Lower leg skin (tissue), 4 donors: ENCODE results near the gene KMT5B. TPM values are rescaled to one million over a fixed set of nuclear protein-coding genes. Genes with fewer than 3 reads are reported as not detected.

Experiments used
- DNase-seq, 2 donors: peaks; one replicate each; pipeline ENCODE4 v3.0.0-alpha.2; 2019; ENCODE audit warnings: low spot score in 2 of 2
- H3K4me3 ChIP-seq: fragments of 200-600 bp; sonication (generic); 2 replicates; pipeline ENCODE4 v1.5.1; 2017; ENCODE audit warnings: mild to moderate bottlenecking, low read depth; ENCODE audit not compliant: poor library complexity, severe bottlenecking
- POLR2A ChIP-seq, 2 donors: fragments of 450-650 bp; IDR thresholded peaks; one replicate each; pipeline ENCODE4 v1.6.1; 2016 to 2017; ENCODE audit warnings: antibody characterized with exemption in 2 of 2, mild to moderate bottlenecking in 1 of 2, moderate library complexity in 1 of 2
- WGBS, 2 donors: methylation state at CpG; one replicate each; pipeline ENCODE4 v1.1.5; 2018; 5-methylcytosine and 5-hydroxymethylcytosine counted together
- intact Hi-C: fragments of 100-400 bp; cut with DNase I; formaldehyde crosslinking; loops from one replicate; pipeline ENCODE4 v1.15.0; 2023; ENCODE audit warnings: low total_unique reads
- total RNA-seq, 4 donors: library from RNA; depleted of rRNA; stranded (reverse); fragments of >200 nt; gene quantifications; one replicate each; pipeline ENCODE4 v1.1.0, GENCODE V29; 2016
- TF ChIP-seq, protein P1 (sequence below), 3 donors: fragments of 450-650 bp; IDR thresholded peaks; one replicate each; pipeline ENCODE4 v1.5.1; 2016; ENCODE audit warnings: antibody characterized with exemption in 3 of 3, mild to moderate bottlenecking in 3 of 3, moderate library complexity in 2 of 3

KMT5B gene
- total RNA-seq, 4 donors from 2014 or later: 26.3 to 34.9 (median 34.0) TPM

DNA sequence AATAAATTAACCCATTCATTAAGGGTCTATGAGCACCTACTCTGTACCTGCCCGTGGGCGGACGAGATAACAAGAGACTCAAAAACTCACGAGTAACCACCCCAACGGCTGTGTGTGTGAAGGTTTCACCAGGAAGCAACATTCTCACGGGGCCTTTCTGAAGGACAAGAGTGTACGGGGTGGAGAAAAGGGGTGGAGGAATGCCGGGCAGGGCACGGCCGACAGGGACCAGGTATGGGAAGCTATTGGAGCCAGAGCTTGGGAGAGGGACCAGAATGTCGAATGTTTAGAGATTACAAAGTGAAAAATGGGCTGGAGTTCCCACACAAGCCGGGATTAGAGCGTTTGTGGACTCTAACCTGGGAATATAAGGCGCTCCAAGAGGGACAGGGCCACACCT is 1.6 kb downstream of the KMT5B start:
- intact Hi-C loops: no loop called here
- no peak overlapping the region for H3K4me3 ChIP-seq
- TF ChIP-seq POLR2A (IDR thresholded peaks at IDR 0.05): no peak
- TF ChIP-seq, protein P1, sequence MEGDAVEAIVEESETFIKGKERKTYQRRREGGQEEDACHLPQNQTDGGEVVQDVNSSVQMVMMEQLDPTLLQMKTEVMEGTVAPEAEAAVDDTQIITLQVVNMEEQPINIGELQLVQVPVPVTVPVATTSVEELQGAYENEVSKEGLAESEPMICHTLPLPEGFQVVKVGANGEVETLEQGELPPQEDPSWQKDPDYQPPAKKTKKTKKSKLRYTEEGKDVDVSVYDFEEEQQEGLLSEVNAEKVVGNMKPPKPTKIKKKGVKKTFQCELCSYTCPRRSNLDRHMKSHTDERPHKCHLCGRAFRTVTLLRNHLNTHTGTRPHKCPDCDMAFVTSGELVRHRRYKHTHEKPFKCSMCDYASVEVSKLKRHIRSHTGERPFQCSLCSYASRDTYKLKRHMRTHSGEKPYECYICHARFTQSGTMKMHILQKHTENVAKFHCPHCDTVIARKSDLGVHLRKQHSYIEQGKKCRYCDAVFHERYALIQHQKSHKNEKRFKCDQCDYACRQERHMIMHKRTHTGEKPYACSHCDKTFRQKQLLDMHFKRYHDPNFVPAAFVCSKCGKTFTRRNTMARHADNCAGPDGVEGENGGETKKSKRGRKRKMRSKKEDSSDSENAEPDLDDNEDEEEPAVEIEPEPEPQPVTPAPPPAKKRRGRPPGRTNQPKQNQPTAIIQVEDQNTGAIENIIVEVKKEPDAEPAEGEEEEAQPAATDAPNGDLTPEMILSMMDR (IDR thresholded peaks at IDR 0.05): no peak
- 26 to 28% methylated on average over 14 of the region's 14 CpGs for WGBS, 2 donors
- no peak for DNase-seq

DNA sequence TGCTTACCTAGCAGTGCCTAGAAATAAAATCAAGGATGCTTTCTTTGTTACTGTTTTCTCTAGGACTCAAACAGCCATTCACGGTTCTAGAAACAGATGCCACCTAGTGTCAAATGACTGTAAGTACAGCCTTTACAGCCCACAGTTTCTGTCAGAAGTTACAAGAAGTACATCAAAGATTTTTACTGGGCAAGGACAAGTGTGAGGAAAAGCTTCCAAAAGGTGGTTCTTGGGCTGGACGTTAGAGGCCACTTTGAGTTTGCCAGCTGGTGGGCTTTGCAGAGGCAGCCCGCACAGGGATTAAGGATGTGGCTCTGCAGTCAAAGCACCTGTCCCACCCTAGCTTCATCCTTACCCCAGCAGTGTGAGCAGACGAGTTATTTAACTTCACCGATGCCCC is 6.9 kb downstream of the KMT5B start:
- DNase-seq: no peak
- TF ChIP-seq POLR2A (IDR thresholded peaks at IDR 0.05): no peak
- TF ChIP-seq, protein P1 (IDR thresholded peaks at IDR 0.05): no peak
- 31 to 32% methylated on average over 5 of the region's 5 CpGs for WGBS, 2 donors
- intact Hi-C loops: no loop called here
- H3K4me3 ChIP-seq: no peak overlapping the region

DNA sequence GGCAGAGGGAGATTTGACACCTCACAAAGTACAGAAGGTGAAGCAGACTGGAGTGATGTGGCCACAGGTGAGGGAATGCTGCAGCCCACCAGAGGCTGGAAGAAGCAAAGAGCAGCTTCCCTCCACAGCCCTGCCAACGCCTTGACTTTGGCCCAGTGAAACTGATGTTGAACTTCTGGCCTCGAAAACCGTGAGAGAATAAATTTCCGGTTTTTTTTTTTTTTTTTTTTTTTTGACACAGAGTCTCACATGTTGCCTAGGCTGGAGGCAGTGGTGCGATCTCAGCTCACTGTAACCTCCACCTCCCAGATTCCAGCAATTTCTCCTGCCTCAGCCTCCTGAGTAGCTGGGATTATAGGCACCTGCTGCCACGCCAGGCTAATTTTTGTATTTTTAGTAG is 8.7 kb downstream of the KMT5B start:
- no peak for DNase-seq
- TF ChIP-seq, protein P1 (IDR thresholded peaks at IDR 0.05): no peak
- no peak for TF ChIP-seq POLR2A (IDR thresholded peaks at IDR 0.05)
- WGBS, 2 donors: 59 to 67% methylated on average over 6 of the region's 6 CpGs
- H3K4me3 ChIP-seq: no peak overlapping the region
- intact Hi-C loops: no loop called here

DNA sequence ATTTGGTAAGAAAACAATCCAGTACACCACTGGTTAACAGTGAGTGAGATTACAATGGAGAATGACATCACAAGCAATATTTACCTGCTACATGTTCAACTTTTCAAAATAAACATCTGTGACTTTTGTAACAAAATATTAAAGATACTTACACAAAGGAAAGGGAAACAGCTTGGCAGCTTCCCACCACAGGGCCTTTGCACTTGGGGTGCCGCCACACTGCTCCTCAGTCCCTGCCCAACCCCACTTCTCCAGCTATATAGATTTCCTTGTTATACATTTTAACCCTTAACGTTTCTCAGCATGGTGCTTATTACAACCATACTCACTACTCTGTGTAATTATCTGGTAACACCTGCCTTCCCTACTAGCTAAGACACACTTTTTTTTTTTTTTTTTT is 10.9 kb downstream of the KMT5B start:
- intact Hi-C loops: no loop called here
- no peak for DNase-seq
- WGBS, 2 donors: 69 to 75% methylated on average over 2 of the region's 2 CpGs
- H3K4me3 ChIP-seq: no peak overlapping the region
- TF ChIP-seq POLR2A (IDR thresholded peaks at IDR 0.05): no peak
- TF ChIP-seq, protein P1 (IDR thresholded peaks at IDR 0.05): no peak

DNA sequence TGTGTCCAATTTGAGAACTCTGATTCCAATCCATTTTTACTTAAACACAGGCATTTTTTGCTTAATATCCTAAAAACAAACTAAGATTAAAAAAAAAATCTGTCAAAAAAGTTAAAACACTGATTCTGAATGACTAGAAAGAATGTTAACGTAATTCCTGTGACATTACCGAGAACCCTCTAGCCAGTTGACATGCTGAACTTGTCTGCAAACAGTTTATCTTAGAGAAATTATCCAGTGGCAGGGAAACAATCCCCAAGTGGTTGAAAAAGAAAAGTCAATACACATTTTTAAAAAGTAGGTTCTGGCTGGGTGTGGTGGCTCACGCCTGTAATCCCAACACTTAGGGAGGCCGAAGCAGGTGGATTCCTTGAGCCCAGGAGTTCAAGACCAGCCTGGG is 11.6 kb downstream of the KMT5B start:
- 88 to 91% methylated on average over 4 of the region's 4 CpGs for WGBS, 2 donors
- intact Hi-C loops: no loop called here
- TF ChIP-seq, protein P1 (IDR thresholded peaks at IDR 0.05): no peak
- no peak for TF ChIP-seq POLR2A (IDR thresholded peaks at IDR 0.05)
- DNase-seq: no peak
- H3K4me3 ChIP-seq: no peak overlapping the region

DNA sequence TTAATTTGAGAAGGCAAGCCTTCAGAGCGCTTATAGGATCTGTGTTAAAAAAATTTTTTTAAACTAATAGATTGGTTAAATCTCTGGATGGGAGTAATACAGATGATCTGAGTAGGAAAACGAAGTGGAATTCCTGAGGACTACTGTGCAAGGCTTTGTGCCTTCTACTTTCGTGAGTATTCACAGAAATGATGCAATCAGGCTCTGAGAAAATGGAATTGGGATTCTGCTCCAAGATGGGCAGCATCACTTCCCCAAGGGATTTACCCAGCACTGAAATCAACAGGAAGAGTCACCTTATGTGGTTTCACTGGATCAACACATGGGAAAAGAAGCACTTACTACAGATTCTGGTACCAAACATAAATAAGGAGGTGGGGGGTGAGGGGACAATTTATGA is 12.5 kb downstream of the KMT5B start:
- H3K4me3 ChIP-seq: no peak overlapping the region
- DNase-seq: no peak
- intact Hi-C loops: no loop called here
- WGBS, 2 donors: 54 to 68% methylated on average over 3 of the region's 3 CpGs
- TF ChIP-seq, protein P1 (IDR thresholded peaks at IDR 0.05): no peak
- TF ChIP-seq POLR2A (IDR thresholded peaks at IDR 0.05): no peak
